Measurements from ENCODE around the gene NEB.

NEB gene, protein sequence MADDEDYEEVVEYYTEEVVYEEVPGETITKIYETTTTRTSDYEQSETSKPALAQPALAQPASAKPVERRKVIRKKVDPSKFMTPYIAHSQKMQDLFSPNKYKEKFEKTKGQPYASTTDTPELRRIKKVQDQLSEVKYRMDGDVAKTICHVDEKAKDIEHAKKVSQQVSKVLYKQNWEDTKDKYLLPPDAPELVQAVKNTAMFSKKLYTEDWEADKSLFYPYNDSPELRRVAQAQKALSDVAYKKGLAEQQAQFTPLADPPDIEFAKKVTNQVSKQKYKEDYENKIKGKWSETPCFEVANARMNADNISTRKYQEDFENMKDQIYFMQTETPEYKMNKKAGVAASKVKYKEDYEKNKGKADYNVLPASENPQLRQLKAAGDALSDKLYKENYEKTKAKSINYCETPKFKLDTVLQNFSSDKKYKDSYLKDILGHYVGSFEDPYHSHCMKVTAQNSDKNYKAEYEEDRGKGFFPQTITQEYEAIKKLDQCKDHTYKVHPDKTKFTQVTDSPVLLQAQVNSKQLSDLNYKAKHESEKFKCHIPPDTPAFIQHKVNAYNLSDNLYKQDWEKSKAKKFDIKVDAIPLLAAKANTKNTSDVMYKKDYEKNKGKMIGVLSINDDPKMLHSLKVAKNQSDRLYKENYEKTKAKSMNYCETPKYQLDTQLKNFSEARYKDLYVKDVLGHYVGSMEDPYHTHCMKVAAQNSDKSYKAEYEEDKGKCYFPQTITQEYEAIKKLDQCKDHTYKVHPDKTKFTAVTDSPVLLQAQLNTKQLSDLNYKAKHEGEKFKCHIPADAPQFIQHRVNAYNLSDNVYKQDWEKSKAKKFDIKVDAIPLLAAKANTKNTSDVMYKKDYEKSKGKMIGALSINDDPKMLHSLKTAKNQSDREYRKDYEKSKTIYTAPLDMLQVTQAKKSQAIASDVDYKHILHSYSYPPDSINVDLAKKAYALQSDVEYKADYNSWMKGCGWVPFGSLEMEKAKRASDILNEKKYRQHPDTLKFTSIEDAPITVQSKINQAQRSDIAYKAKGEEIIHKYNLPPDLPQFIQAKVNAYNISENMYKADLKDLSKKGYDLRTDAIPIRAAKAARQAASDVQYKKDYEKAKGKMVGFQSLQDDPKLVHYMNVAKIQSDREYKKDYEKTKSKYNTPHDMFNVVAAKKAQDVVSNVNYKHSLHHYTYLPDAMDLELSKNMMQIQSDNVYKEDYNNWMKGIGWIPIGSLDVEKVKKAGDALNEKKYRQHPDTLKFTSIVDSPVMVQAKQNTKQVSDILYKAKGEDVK (N-terminal part only)

GRCh38 chr2:151733771-151734672 is at the start of gene NEB:
NEB (minus strand) TSS chr2:151734476; CDS start chr2:151733156, 1,320 bp downstream.
- DNase-seq = no peak

DNA sequence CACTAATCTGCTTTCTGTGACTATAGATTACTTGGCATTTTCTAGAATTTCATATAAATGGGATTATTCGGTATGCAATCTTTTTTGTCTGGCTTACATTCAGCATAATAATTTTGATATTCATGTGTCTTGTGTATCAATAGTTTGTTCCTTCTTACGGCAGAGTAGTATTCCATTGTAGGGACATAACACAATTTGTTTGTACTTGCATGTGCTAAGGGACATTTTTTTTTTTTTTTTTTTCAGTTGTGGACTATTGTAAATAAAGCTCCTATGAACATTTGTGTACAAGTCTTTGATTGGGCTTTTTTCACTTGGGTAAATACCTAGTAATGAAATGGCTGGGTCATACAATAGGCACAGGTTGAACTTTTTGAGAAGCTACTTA is 48.9 kb upstream of the NEB start:
- DNase-seq = no peak

DNA sequence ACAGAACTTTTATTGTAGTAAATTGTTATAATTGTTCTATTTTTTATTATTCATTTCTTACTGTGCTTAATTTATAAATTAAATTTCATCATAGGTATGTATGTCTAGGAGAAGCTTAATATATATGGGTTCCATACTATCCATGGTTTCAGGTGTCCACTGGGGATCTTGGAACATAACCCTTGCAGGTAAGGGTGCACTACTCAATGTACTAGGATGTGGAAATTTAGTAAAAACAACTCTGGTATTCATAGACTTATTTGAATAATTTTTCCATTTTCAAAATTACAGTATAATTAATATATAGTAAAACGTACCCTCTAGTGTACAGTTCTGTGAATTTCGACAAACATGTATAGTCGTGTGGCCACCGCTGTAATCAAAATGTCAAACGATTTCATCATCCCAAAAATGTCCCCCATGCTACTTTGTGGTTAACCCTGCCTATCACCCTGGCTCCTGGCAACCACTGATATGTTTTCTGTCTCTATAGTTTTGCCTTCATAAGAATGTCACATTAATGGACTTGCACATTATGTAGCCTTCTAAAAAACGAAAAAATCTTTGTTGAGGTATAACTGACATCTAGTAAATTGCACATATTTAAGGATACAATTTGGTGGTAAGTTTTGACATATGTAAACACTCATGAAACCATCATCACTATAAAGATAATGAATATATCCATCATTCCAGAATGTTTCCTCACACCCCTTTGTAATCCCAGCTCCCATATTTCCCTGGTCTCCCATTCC is 48.3 kb upstream of the NEB start:
- DNase-seq = no peak

GRCh38 chr2:151781642-151782041 is 47.4 kb upstream of the NEB start:
- DNase-seq = no peak

GRCh38 chr2:151780938-151781337 is 46.7 kb upstream of the NEB start:
- no peak for DNase-seq

DNA sequence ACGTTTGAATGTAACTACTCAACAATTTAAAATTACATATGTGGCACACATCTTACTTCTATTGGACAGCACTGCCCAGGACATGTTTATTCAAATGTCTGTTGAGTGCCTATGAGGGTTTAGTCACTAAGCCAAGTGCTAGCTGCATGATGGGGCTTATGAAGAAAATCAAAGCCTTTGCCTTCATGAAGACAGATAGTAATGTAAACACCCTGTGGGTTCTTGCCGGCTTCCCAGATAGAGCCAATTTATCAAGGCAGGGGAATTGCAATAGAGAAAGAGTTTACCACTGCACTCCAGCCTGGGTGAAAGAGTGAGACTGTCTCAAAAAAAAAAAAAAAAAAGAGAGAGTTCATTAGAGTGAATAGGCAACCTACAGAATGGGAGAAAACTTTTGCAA is 43.7 kb upstream of the NEB start:
- DNase-seq = no peak

DNA sequence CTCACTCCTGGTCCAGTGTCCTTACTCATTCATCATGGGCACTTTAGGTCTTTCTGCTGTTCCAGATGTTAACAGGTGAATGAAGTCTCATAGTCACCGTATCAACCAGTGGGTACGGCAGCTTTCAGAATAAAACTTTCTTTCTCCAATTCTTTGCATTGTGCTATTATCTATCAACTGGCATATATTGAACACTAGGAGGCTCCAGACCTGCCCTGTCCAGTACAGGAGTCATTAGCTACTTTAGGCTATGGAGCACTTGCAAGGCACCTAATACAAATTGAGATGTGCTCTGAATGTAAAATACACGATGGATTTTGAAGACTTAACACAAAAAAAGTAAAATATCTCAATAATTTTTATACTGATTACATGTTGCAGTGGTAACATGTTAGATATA is 43.2 kb upstream of the NEB start:
- DNase-seq = no peak

- no peak for DNase-seq
These were observed 42.1 kb upstream of the NEB start for GRCh38 chr2:151776367-151776766.

- no peak for DNase-seq
These were observed 40.9 kb upstream of the NEB start for GRCh38 chr2:151775057-151775740.

DNA sequence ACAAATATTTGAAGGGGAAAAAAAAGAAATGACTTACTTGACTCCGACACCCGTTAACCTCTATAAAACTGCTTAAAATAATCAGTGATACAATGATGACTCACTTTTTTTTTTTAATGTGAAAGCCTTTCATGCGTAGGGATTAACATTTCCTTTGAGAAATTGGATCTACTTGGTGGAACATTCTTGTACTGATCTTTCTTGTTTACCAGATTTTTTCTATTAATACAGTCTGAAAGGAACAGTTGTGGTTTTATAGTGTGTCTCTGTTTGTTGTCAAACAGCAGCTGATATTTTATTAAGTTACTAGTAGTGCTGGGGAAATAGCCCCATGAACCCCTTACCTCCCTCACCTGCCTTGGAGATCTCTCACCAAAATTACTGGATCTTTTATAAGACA is 40.2 kb upstream of the NEB start:
- no peak for DNase-seq

DNA sequence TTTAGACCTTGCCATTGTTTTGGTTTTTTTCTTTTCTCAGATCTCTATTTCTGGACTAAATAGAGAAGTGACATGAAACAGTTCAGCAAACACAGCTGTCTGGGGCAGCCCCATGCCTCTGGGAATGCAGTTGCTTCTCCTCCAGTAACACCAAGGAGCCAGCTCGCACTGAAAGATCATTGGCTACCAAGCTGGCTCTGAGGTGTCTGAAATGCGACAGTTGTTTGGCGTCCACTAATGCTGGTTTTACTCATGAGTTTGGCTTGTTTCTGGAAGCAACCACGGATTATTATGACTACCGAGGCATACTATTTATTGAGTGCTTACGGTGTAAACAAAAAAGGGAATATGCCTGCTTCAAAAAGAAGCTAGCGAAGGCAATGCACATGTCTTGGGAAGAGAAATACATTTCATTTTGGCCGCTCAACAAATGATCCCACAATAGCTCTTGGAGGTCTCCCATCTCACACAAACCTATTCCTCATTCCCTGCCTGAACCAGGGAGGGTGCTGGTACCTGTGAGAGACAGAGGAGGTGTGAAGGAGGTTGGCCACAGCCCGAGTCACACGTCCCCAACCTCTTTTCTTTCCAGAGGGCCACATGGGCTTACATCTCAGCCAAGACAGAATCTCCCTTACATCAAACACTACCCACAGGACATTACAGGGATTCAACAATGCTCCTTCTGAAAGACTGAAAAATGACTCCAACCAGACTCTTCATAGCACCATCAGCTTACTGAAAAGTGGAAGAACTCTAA is 37.5 kb upstream of the NEB start:
- no peak for DNase-seq

GRCh38 chr2:151770995-151771394 is 36.7 kb upstream of the NEB start:
- DNase-seq = no peak

DNA sequence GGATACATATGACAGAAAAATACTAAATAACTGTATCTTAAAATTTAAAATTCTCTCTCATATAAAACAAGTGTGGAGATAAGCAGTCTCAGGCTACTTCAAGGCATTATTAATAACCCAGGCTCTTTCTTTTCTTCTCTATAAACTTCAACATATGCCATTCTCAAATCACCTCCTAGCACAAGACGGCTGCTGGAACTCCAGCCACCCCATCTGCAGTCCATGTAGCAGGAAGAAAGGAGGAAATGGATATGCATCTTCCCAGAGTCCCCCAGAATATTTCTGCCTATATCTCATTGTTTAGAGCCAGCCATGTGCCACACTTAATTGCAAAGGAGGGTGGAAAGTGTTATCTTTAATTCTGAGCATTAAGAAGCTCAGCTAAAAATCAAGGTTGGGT is 35.3 kb upstream of the NEB start:
- no peak for DNase-seq

DNA sequence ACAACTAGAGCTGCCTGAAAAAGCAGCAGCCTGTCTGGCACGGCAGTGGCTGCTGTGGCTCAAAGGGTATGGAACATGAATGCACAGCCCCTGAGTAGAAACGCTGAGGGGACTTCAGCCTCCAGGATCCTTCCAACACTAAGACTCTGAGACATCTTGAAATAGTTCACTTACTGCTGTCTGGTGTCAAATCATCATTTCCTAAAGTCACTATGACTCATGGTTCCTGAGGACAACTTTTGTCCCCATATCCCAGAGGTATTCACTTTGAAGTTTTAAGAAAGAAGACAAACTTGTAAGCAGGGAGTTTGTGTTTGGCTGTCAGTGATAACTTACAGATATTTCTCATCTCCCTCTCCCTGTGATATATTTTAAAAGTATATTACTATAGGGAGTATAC is 33.3 kb upstream of the NEB start:
- no peak for DNase-seq

GRCh38 chr2:151766437-151767153 is 32.3 kb upstream of the NEB start:
- DNase-seq = no peak

GRCh38 chr2:151765760-151766410 is 31.6 kb upstream of the NEB start:
- no peak for DNase-seq

DNA sequence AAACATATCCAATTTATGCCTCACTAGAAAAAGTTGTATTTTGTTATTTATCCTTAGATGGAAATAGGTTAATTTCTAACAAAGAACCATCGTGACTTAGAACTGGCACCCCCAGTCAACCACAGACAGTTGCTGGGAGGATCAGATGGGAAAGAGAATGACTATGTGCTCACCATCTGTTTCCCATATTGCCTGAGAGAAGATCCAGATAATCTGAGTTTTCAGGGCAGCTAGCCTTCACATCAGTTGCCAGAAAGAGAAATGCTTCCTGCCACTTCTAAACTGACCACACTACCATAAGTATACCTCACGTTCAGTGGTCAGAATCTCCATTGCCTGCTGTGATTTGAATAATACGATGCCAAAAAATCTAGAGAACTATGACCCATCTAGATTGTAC is 28.4 kb upstream of the NEB start:
- no peak for DNase-seq

DNA sequence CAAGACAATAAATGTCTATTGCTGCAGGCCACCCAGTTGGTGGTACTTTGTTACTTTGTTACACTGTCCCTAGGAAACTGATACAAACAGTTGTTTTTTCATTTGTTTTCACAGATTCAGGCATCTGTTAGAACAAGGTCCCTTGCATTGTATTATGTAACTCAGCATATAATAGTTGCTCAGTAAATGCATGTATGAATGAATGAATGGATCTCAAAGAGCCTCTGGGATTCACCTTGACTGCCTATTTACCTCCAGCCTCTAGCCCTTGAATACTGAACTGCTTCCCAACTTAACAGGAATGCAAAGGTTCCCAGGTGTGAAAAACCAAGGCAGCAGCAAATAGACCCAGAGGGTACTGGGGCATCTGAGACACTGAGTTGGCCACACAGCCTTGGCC is 27.4 kb upstream of the NEB start:
- DNase-seq = no peak

GRCh38 chr2:151761193-151761592 is 26.9 kb upstream of the NEB start:
- no peak for DNase-seq
